ENCODE results near the gene CNTNAP1. TPM values are rescaled to one million over a fixed set of nuclear protein-coding genes. Genes with fewer than 3 reads are reported as not detected.
A peak's percentile ranks its signal among the peaks of the same experiment; 100 is the strongest.

The CNTNAP1 gene
- total and polyA plus RNA-seq, 10 of the 15 experiments (the other 5 are each of a cell fraction or from before 2014, with no cell fraction given): 0.95 to 29.9 (median 10.4) TPM

GRCh38 chr17:42704837-42705494 is 22.6 kb downstream of the CNTNAP1 start (continued):
- peak; percentile 60 for TF ChIP-seq SPI1 (IDR thresholded peaks at IDR 0.05; ENCODE audit: borderline replicate concordance, insufficient read depth, low read depth, low read length)
- peak; percentile 99 for TF ChIP-seq TCF3 (IDR thresholded peaks at IDR 0.05; ENCODE audit: borderline replicate concordance, insufficient read depth, low read depth, low read length)
- TF ChIP-seq KAT2A (conservative IDR thresholded peaks at IDR 0.05; ENCODE audit: control insufficient read depth, low read depth, low read length): no peak
- no peak for TF ChIP-seq BRCA1 (IDR thresholded peaks at IDR 0.05; ENCODE audit: low read depth, low read length)
- TF ChIP-seq KLF5 (IDR thresholded peaks at IDR 0.05; ENCODE audit: partially characterized antibody): peak; percentile 69
- no peak for TF ChIP-seq RB1 (IDR thresholded peaks at IDR 0.05; ENCODE audit: borderline replicate concordance)
- no peak for TF ChIP-seq FOXK2 (IDR thresholded peaks at IDR 0.05)
- TF ChIP-seq JUND (IDR thresholded peaks at IDR 0.05; ENCODE audit: low read depth, low read length): peak; percentile 56
- TF ChIP-seq CBX3 (IDR thresholded peaks at IDR 0.05; ENCODE audit: borderline replicate concordance, low read depth): no peak
- TF ChIP-seq ATF7 (IDR thresholded peaks at IDR 0.05; ENCODE audit: low read depth): peak; percentile 88
- TF ChIP-seq SMAD1 (IDR thresholded peaks at IDR 0.05; ENCODE audit: low read depth, partially characterized antibody): peak; percentile 79
- peak; percentile 59; the same call in 1 of the 2 replicates for TF ChIP-seq TARDBP (IDR thresholded peaks at IDR 0.05; ENCODE audit: borderline replicate concordance)
- TF ChIP-seq ZNF217 (IDR thresholded peaks at IDR 0.05): peak; percentile 86
- peak; percentile 100 for TF ChIP-seq TCF7 (IDR thresholded peaks at IDR 0.05; ENCODE audit: borderline replicate concordance)
- TF ChIP-seq LARP7 (IDR thresholded peaks at IDR 0.05): no peak
- no peak for TF ChIP-seq CBX5 (IDR thresholded peaks at IDR 0.05; ENCODE audit: low read depth)
- no peak for TF ChIP-seq MYC (IDR thresholded peaks at IDR 0.05; ENCODE audit: insufficient read depth, insufficient read length, insufficient replicate concordance, low read length, severe bottlenecking)
- TF ChIP-seq NR2C1 (IDR thresholded peaks at IDR 0.05): no peak
- peak in 1 of 2 experiments; percentile 20; a peak in 1 of 3 replicates for TF ChIP-seq EGR1 (IDR thresholded peaks at IDR 0.05; ENCODE audit: borderline replicate concordance in 1 of 2, low read depth in 2 of 2, low read length in 2 of 2)
- peak; percentile 97 for TF ChIP-seq BCL11A (IDR thresholded peaks at IDR 0.05; ENCODE audit: low read depth, low read length)
- peak; percentile 97 for TF ChIP-seq DPF2 (IDR thresholded peaks at IDR 0.05)
- TF ChIP-seq ZBED1 (IDR thresholded peaks at IDR 0.05; ENCODE audit: borderline replicate concordance): peak; percentile 99
- peak; percentile 72 for TF ChIP-seq CUX1 (IDR thresholded peaks at IDR 0.05; ENCODE audit: insufficient replicate concordance, low read depth, low read length)
- no peak for TF ChIP-seq SUPT20H (IDR thresholded peaks at IDR 0.05; ENCODE audit: borderline replicate concordance, control insufficient read depth, low read depth, low read length)
- TF ChIP-seq SMAD5 (IDR thresholded peaks at IDR 0.05; ENCODE audit: low read depth): no peak
- TF ChIP-seq TCF12 (IDR thresholded peaks at IDR 0.05; ENCODE audit: low read depth, low read length): peak; percentile 100
- peak in 1 of 2 experiments; percentile 90; a peak in 2 of 4 replicates for TF ChIP-seq ETV6 (conservative IDR thresholded peaks at IDR 0.05 in 1 of 2, IDR thresholded peaks at IDR 0.05 in 1 of 2; ENCODE audit: borderline replicate concordance in 1 of 2, low read depth in 1 of 2)
- TF ChIP-seq JUNB (IDR thresholded peaks at IDR 0.05): peak; percentile 98

Measured in GM12878 (cell line).